GM18867 (cell line): ENCODE results near the gene PDZRN4.

Experiments
- ATAC-seq: cut with Tn5 transposase; IDR thresholded peaks from one replicate; pipeline ENCODE4 v1.9.1; 2021; ENCODE audit warnings: mild to moderate bottlenecking, moderate library complexity; ENCODE audit not compliant: unreplicated experiment

The PDZRN4 gene

GRCh38 chr12:41443690-41444089, 255.6 kb downstream of the PDZRN4 start:
- ATAC-seq, result no peak

GRCh38 chr12:41452838-41453407, 264.8 kb downstream of the PDZRN4 start:
- no peak for ATAC-seq

GRCh38 chr12:41453409-41453808, 265.3 kb downstream of the PDZRN4 start:
- no peak for ATAC-seq

GRCh38 chr12:41459111-41459905, 271.2 kb downstream of the PDZRN4 start:
- ATAC-seq, result no peak

- no peak for ATAC-seq
Observed at GRCh38 chr12:41459906-41460214, 271.7 kb downstream of the PDZRN4 start.

GRCh38 chr12:41460906-41461305, 272.8 kb downstream of the PDZRN4 start:
- ATAC-seq, result no peak

GRCh38 chr12:41462312-41462711, 274.2 kb downstream of the PDZRN4 start:
- no peak for ATAC-seq

- no peak for ATAC-seq
Observed at GRCh38 chr12:41465526-41465925, 277.4 kb downstream of the PDZRN4 start.

GRCh38 chr12:41466300-41466699, 278.2 kb downstream of the PDZRN4 start:
- no peak for ATAC-seq

GRCh38 chr12:41466802-41467201, 278.7 kb downstream of the PDZRN4 start:
- no peak for ATAC-seq

GRCh38 chr12:41467591-41468325, 279.6 kb downstream of the PDZRN4 start:
- ATAC-seq, result no peak

- no peak for ATAC-seq
Observed at GRCh38 chr12:41468341-41468740, 280.2 kb downstream of the PDZRN4 start.

- no peak for ATAC-seq
Observed at GRCh38 chr12:41468756-41469155, 280.6 kb downstream of the PDZRN4 start.

- ATAC-seq, result no peak
Observed at GRCh38 chr12:41473441-41473840, 285.3 kb downstream of the PDZRN4 start.

GRCh38 chr12:41474001-41474400, 285.9 kb downstream of the PDZRN4 start:
- ATAC-seq, result no peak

- no peak for ATAC-seq
Observed at GRCh38 chr12:41476499-41477439, 288.6 kb downstream of the PDZRN4 start.

- ATAC-seq, result no peak
Observed at GRCh38 chr12:41479426-41479825, 291.3 kb downstream of the PDZRN4 start.

GRCh38 chr12:41485203-41485602, 297.1 kb downstream of the PDZRN4 start:
- ATAC-seq, result peak; percentile 42

- no peak for ATAC-seq
Observed at GRCh38 chr12:41486718-41487117, 298.6 kb downstream of the PDZRN4 start.

- no peak for ATAC-seq
Observed at GRCh38 chr12:41496009-41496408, 307.9 kb downstream of the PDZRN4 start.

- ATAC-seq, result no peak
Observed at GRCh38 chr12:41497409-41497808, 309.3 kb downstream of the PDZRN4 start.
